Activated CD4-positive, alpha-beta T cell treated with anti-CD3 and anti-CD28 coated beads, Interleukin-2, amount 10 ng/mL, durations not matched to agents 24 days and 14 days (primary cell): ENCODE measurements around the gene PCSK6. TPM values are rescaled to one million over a fixed set of nuclear protein-coding genes. Genes with fewer than 3 reads are reported as not detected.
A peak's percentile ranks its signal among the peaks of the same experiment; 100 is the strongest.

Source experiments
- DNase-seq: peaks from one replicate; pipeline ENCODE4 v3.0.0; 2022
- H3K27ac Mint-ChIP-seq: one replicate; pipeline ENCODE4 v1.8.0; 2022; ENCODE audit warnings: mild to moderate bottlenecking, mixed read lengths
- H3K27me3 Mint-ChIP-seq: one replicate; pipeline ENCODE4 v1.8.0; 2022; ENCODE audit warnings: mixed read lengths
- H3K36me3 Mint-ChIP-seq: one replicate; pipeline ENCODE4 v1.8.0; 2022; ENCODE audit warnings: low read depth, mild to moderate bottlenecking, mixed read lengths
- H3K4me1 Mint-ChIP-seq: one replicate; pipeline ENCODE4 v1.8.0; 2021; ENCODE audit warnings: mixed read lengths
- H3K4me3 Mint-ChIP-seq: one replicate; pipeline ENCODE4 v1.8.0; 2022; ENCODE audit warnings: mild to moderate bottlenecking, moderate library complexity, mixed read lengths
- H3K9me3 Mint-ChIP-seq: one replicate; pipeline ENCODE4 v1.8.0; 2021; ENCODE audit warnings: mixed read lengths
- intact Hi-C: fragments of 100-400 bp; cut with micrococcal nuclease; formaldehyde crosslinking; loops from one replicate; pipeline ENCODE4 v1.15.1; 2023
- total RNA-seq: library from RNA; stranded (reverse); gene quantifications from 2 replicates; pipeline ENCODE4 v1.2.3, GENCODE V29; 2022

PCSK6 gene
- total RNA-seq: 4.7 and 5.4 TPM in 2 replicates

GRCh38 chr15:101489599-101490407 is at the start of gene PCSK6:
Gene PCSK6, minus strand, starts transcription at chr15:101489707. Its CDS starts 37 bp downstream, at chr15:101489670.
- H3K9me3 Mint-ChIP-seq: no peaks in the 10 kb centered on the region
- H3K27ac Mint-ChIP-seq: peak within 1 kb of the TSS; percentile 6
- intact Hi-C loops: no loop called here
- peak within 1 kb of the TSS; percentile 67 for H3K4me3 Mint-ChIP-seq
- DNase-seq: peak; percentile 74
- H3K27me3 Mint-ChIP-seq: peaks cover 56% of the 10 kb centered on the region
- H3K36me3 Mint-ChIP-seq: no peaks in the 10 kb centered on the region
- peaks cover 9% of the 10 kb centered on the region for H3K4me1 Mint-ChIP-seq

- Mint-ChIP-seq H3K4me3 (no peak overlapping the region), H3K27me3 (no peaks in the 10 kb centered on the region), H3K4me1 (no peaks in the 10 kb centered on the region), H3K9me3 (no peaks in the 10 kb centered on the region), H3K36me3 (no peaks in the 10 kb centered on the region), H3K27ac (no peak overlapping the region)
- DNase-seq: no peak
- intact Hi-C loops: no loop called here
These were observed 49.5 kb upstream of the PCSK6 start for GRCh38 chr15:101538996-101539395.

GRCh38 chr15:101538177-101538576 is 48.7 kb upstream of the PCSK6 start:
- H3K27ac Mint-ChIP-seq: no peak overlapping the region
- DNase-seq: no peak
- H3K4me1 Mint-ChIP-seq: no peaks in the 10 kb centered on the region
- H3K4me3 Mint-ChIP-seq: no peak overlapping the region
- H3K27me3 Mint-ChIP-seq: no peaks in the 10 kb centered on the region
- intact Hi-C loops: no loop called here
- no peaks in the 10 kb centered on the region for H3K36me3 Mint-ChIP-seq
- no peaks in the 10 kb centered on the region for H3K9me3 Mint-ChIP-seq

- Mint-ChIP-seq H3K27me3 (no peaks in the 10 kb centered on the region), H3K4me3 (no peak overlapping the region), H3K27ac (no peak overlapping the region), H3K9me3 (no peaks in the 10 kb centered on the region), H3K4me1 (no peaks in the 10 kb centered on the region), H3K36me3 (no peaks in the 10 kb centered on the region)
- DNase-seq: no peak
- intact Hi-C loops: no loop called here
These were observed 48.1 kb upstream of the PCSK6 start for GRCh38 chr15:101537483-101538080.

GRCh38 chr15:101536875-101537405 is 47.4 kb upstream of the PCSK6 start:
- H3K4me1 Mint-ChIP-seq: no peaks in the 10 kb centered on the region
- no peak overlapping the region for H3K27ac Mint-ChIP-seq
- no peak overlapping the region for H3K4me3 Mint-ChIP-seq
- no peaks in the 10 kb centered on the region for H3K36me3 Mint-ChIP-seq
- no peaks in the 10 kb centered on the region for H3K9me3 Mint-ChIP-seq
- no peak for DNase-seq
- intact Hi-C loops: no loop called here
- H3K27me3 Mint-ChIP-seq: no peaks in the 10 kb centered on the region

GRCh38 chr15:101536166-101536874 is 46.8 kb upstream of the PCSK6 start:
- DNase-seq: no peak
- no peaks in the 10 kb centered on the region for H3K36me3 Mint-ChIP-seq
- no peak overlapping the region for H3K4me3 Mint-ChIP-seq
- no peaks in the 10 kb centered on the region for H3K27me3 Mint-ChIP-seq
- no peaks in the 10 kb centered on the region for H3K9me3 Mint-ChIP-seq
- intact Hi-C loops: no loop called here
- no peaks in the 10 kb centered on the region for H3K4me1 Mint-ChIP-seq
- H3K27ac Mint-ChIP-seq: no peak overlapping the region

- DNase-seq: no peak
- Mint-ChIP-seq H3K27me3 (no peaks in the 10 kb centered on the region), H3K4me3 (no peak overlapping the region), H3K27ac (no peak overlapping the region), H3K4me1 (no peaks in the 10 kb centered on the region), H3K9me3 (no peaks in the 10 kb centered on the region), H3K36me3 (no peaks in the 10 kb centered on the region)
- intact Hi-C loops: no loop called here
These were observed 45.8 kb upstream of the PCSK6 start for GRCh38 chr15:101535170-101535902.

GRCh38 chr15:101534376-101534970 is 45.0 kb upstream of the PCSK6 start:
- H3K27ac Mint-ChIP-seq: no peak overlapping the region
- H3K27me3 Mint-ChIP-seq: no peaks in the 10 kb centered on the region
- H3K9me3 Mint-ChIP-seq: no peaks in the 10 kb centered on the region
- H3K4me1 Mint-ChIP-seq: no peaks in the 10 kb centered on the region
- no peak for DNase-seq
- intact Hi-C loops: no loop called here
- H3K36me3 Mint-ChIP-seq: no peaks in the 10 kb centered on the region
- H3K4me3 Mint-ChIP-seq: no peak overlapping the region

GRCh38 chr15:101533371-101534140 is 44.0 kb upstream of the PCSK6 start:
- Mint-ChIP-seq H3K36me3 (no peaks in the 10 kb centered on the region), H3K4me1 (no peaks in the 10 kb centered on the region), H3K27ac (no peak overlapping the region), H3K27me3 (no peaks in the 10 kb centered on the region), H3K4me3 (no peak overlapping the region), H3K9me3 (no peaks in the 10 kb centered on the region)
- DNase-seq: no peak
- intact Hi-C loops: no loop called here

GRCh38 chr15:101532865-101533264 is 43.4 kb upstream of the PCSK6 start:
- H3K9me3 Mint-ChIP-seq: no peaks in the 10 kb centered on the region
- no peaks in the 10 kb centered on the region for H3K27me3 Mint-ChIP-seq
- H3K4me1 Mint-ChIP-seq: no peaks in the 10 kb centered on the region
- H3K27ac Mint-ChIP-seq: no peak overlapping the region
- no peaks in the 10 kb centered on the region for H3K36me3 Mint-ChIP-seq
- DNase-seq: no peak
- intact Hi-C loops: no loop called here
- no peak overlapping the region for H3K4me3 Mint-ChIP-seq

- H3K4me3 Mint-ChIP-seq: no peak overlapping the region
- no peak overlapping the region for H3K27ac Mint-ChIP-seq
- DNase-seq: peak; percentile 45
- H3K4me1 Mint-ChIP-seq: no peaks in the 10 kb centered on the region
- H3K27me3 Mint-ChIP-seq: no peaks in the 10 kb centered on the region
- H3K9me3 Mint-ChIP-seq: no peaks in the 10 kb centered on the region
- no peaks in the 10 kb centered on the region for H3K36me3 Mint-ChIP-seq
- intact Hi-C loops: no loop called here
These were observed 41.7 kb upstream of the PCSK6 start for GRCh38 chr15:101531170-101531569.

GRCh38 chr15:101530224-101530958 is 40.9 kb upstream of the PCSK6 start:
- no peaks in the 10 kb centered on the region for H3K9me3 Mint-ChIP-seq
- H3K4me1 Mint-ChIP-seq: no peaks in the 10 kb centered on the region
- no peak overlapping the region for H3K4me3 Mint-ChIP-seq
- DNase-seq: peak; percentile 44
- H3K27ac Mint-ChIP-seq: no peak overlapping the region
- no peaks in the 10 kb centered on the region for H3K36me3 Mint-ChIP-seq
- intact Hi-C loops: no loop called here
- H3K27me3 Mint-ChIP-seq: no peaks in the 10 kb centered on the region
